HEK293 (cell line): ENCODE data around the gene STK32C.

ENCODE experiments used
- CTCF ChIP-seq: fragments of 450-650 bp; formaldehyde crosslinking; IDR thresholded peaks from 2 replicates; pipeline ENCODE4 v1.5.1; 2016; ENCODE audit warnings: missing biosample characterization, missing genetic modification characterization
- PBX3 ChIP-seq: sonication (generic); formaldehyde crosslinking; IDR thresholded peaks from 2 replicates; pipeline ENCODE4 v1.8.1; 2022; ENCODE audit warnings: mild to moderate bottlenecking, moderate library complexity, missing genetic modification reagents

GRCh38 chr10:132162590-132163277 is 145.0 kb downstream of the STK32C start:
- TF ChIP-seq CTCF (tag by site-specific recombination) = no peak
- no peak for TF ChIP-seq PBX3 (CRISPR knock-in tag)
